ENCODE results near the gene XXYLT1. TPM values are rescaled to one million over a fixed set of nuclear protein-coding genes. Genes with fewer than 3 reads are reported as not detected.

Gene XXYLT1
- total RNA-seq, 1 experiment from 2014 or later, result 35.7 TPM

DNA sequence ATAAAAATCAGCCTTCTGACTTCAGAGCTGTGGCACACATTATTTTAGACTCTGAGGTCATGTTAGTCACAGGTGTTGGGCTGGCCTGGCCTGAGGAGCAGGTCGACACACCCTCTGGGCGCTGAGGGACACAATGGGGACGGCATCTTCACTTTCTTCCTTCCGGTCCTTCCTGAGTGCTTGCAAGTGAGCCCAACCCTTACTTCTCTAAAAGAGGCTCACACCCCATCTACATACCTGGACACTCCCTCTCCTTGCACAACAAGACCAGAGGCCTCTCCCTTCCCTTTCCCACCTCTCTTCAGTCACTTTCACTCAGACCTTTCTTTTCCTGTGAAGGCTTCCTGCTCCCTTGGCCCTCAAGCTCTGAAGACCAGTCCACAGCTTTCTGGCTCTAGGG is 85.4 kb downstream of the XXYLT1 start:
- DNase-seq (ENCODE audit: low spot score), result no peak

GRCh38 chr3:195184716-195185421 is 86.1 kb downstream of the XXYLT1 start:
- DNase-seq (ENCODE audit: low spot score), result no peak

GRCh38 chr3:195183071-195183776 is 87.7 kb downstream of the XXYLT1 start:
- DNase-seq (ENCODE audit: low spot score), result no peak

DNA sequence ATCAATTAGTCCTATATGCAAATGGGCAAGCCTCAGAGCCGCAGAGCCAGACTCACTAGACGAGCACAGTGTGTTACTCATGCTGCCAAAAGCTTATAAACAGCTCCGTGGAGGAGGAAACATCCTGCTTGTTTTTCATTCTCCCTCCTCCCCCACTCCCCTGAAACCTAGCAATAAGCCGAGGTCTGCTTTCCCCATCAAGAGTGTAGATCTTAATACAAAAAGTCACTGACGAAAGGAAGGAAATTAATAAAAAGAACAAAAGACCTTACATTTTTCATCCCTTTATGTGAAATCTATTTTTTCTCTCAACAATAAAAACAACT is 88.5 kb downstream of the XXYLT1 start:
- peak; percentile 44 for DNase-seq (ENCODE audit: low spot score)

DNA sequence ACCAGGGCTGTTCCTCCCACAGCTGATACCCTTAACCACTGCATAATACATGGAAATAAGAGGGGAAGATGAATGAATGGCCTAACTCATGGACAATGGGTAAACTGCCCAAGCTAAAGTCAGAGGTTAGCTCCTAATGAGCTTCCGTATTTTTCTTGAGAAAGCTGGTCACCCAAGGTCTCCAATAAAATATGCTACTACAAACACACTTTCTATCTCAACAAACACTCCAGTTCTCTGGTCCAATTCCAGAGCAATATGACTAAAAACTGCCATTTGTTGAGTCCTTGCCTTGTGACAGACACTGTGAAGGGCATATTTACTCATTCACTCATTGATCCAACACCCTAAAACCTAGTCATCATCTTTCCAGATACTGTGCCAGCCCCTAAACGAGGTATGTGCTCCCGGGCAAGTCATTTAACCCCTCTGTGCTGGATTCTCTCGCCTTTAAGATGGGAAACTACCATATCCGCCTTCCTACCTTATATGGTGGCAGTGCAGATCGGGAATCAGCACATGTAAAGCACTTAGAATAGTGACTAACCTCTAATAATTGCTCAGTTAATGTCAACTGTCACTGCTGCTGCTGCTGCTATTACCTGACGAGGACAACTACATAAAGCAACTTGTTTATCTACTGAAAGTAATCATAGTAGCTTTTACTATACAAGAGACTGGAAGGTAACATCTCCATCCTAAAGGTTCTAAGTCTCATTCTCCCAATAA is 89.1 kb downstream of the XXYLT1 start:
- DNase-seq (ENCODE audit: low spot score), result no peak

- no peak for DNase-seq (ENCODE audit: low spot score)
These were observed 89.9 kb downstream of the XXYLT1 start for GRCh38 chr3:195181113-195181498.

DNA sequence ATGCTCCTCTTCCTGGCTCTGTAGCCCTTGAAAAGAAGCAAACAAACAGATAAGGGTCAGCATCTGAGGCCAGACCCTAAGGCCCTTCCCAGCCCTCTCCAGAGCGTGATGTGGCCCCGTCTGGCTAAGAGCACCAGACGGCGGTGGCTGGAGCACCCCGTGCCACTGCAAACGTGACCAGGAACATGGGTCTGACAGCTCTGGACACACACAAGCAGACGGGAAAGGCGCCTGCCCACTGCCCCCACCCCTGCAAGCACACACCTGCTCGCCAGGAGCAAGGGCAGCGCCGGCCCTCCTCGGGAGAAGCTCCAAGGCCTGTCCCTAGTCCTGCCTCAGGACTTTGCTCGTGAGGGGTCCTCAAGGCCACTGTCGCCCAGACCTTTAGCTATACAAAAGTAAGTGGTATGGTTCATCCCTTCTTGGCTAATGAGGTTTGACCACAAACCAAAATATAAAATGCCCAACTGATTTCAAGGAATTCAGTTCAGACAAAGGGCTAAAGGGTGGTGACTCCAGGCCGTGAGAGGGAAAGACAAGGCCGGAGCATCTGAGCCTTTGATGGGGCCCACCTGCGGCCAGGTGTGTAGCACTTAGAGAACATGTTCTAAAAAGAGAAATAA is 90.4 kb downstream of the XXYLT1 start:
- no peak for DNase-seq (ENCODE audit: low spot score)

DNA sequence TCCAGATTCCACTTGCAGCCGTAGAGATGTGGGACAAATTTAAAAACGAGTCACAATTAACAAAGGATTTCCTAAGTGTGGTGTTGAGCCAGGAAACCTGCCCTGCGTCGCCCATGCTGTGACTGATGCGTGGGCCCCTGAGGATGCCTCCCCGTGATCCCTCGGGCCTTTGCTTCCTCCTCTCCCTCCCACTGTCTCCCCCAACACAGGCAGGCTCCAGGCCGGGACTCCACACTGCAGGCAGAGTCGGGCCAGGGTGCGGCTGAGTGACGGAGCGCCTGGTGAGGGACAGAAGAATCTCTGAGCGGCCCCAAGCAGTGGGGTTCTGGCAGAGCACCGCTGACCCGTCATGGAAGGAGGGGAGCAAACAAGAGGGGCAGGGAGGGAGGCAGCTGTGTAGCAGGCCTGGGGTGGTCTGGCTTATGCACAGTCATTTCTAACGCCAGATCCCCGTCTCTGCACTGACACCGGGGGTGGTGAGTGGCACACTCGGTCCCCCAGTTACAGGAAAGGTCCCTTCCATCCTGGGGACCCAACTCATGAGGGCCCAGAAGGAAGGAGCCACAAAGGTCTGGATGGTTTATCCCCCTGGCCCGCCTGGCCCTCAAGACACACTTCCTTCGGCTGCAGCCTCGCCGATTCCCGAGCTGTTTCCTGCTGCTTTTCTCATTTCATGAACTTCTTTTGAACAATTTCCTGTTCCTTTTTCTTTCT is 91.0 kb downstream of the XXYLT1 start:
- DNase-seq (ENCODE audit: low spot score), result no peak

DNA sequence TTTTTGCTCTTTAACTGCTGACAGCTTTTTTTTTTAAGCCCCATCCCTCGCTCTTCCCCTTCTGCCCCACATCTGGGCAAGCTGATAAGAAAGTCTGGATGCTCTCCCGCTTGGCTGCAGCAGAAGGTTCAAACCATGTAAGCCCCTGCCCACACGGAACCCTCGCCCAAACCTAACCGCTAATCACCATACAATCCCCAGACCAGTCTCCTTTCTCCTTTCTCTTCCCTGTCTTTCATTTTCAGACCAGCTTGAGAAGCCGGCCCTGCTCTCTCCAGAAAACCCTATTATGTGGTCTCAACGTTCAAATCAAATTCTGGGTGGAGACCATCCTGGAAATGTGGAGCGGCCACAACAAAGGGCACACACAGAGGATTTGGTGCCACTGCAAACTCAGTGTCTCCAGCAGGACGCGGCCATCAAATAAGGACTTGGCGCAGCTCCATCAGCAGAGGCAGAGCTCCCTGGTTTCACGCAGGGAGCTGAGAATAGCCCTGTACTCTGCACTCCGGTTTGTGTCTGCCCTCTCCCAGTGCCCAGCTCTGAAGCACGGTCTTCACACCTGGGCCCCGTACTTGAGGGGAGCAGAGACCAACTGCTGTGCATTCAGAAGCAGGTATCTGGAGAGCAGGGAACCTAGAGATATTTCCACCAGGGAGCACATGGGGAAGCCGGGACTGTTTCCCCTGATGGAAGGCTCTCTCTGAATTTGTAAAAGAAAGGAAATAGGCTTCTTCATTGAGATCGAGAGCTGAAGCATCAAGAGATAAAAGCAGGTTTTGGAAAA is 92.6 kb downstream of the XXYLT1 start:
- DNase-seq (ENCODE audit: low spot score), result no peak

- DNase-seq (ENCODE audit: low spot score), result no peak
These were observed 93.4 kb downstream of the XXYLT1 start for GRCh38 chr3:195177422-195178123.

DNA sequence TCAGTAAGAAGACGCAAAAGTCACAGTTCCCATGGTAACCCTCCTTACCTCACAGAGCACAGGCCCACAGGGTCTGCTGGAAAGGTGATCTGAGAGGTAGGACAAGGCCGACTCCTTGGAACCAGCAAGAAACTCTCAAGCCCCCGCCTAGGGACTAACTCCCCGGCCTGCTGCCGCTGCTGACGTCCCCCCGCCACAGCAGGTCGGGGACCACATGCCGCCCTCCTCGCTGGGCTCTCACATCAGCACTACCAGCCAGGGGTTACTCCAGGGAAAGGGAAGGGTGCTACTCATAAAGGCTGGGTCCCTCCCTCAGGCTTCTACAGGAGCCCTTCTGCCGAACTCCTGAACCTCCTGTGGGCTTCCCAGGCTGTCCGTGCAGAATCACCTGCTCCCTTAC is 94.2 kb downstream of the XXYLT1 start:
- DNase-seq (ENCODE audit: low spot score), result no peak

GRCh38 chr3:195175476-195176337 is 95.3 kb downstream of the XXYLT1 start:
- no peak for DNase-seq (ENCODE audit: low spot score)

DNA sequence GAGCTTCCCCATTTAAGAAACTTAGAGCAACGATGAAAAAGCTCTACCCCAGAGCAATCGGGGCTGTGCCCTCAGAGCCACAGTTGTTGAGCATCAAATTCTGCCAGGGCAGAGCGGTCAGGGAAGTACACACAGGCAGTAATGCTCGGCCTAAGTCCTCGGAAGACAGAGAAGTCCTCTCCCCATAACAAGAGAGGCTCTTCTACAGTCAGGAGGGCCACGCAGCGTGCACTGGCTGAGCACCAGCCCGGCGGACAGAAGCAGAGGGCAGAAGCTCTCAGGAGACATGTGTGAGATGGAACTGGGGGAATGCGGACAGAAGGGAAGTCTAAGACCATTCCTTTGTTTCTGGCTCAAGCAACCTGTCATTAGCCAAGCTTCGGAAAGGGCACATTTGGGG is 95.9 kb downstream of the XXYLT1 start:
- no peak for DNase-seq (ENCODE audit: low spot score)

DNA sequence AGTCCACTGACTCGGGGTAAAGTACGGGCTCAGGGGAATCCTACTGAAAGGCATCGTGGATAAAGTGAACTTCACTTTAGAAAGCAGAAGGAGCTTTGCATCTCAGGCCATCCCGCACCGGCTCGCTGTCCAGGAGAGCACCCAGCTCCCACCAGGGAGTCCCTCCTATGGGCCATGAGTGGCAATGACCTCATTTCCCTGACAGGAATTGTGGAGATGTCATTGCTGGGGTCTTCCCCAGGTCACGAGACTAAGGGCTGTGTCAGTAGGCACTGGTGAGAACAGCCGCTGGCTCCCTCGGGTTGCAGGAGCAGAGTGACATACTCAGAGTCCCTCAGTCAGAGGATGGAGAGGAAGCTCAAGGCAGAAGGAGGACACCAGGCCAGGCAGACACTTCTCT is 97.3 kb downstream of the XXYLT1 start:
- DNase-seq (ENCODE audit: low spot score), result no peak

DNA sequence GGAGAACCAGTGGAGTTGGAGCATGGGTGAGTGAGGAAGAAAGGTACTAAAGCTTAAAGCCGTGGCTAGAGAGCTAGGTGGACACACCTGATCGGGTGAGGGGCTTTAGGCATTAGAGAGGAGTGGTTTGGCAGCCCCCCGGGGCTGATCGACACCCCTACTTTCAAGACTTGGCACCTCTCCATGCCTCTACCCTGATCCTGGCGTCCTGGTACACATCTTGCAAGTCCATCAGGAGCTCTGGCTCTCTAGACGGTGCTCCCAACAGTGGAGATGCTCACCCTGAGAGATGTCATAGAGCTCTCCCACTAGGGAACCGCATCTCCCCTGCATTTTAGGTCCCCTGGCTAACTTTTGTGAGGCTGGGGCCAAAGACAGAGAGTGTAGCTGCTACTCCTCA is 98.1 kb downstream of the XXYLT1 start:
- no peak for DNase-seq (ENCODE audit: low spot score)

GRCh38 chr3:195172039-195172684 is 98.8 kb downstream of the XXYLT1 start:
- no peak for DNase-seq (ENCODE audit: low spot score)

GRCh38 chr3:195171093-195171873 is 99.7 kb downstream of the XXYLT1 start:
- no peak for DNase-seq (ENCODE audit: low spot score)

GRCh38 chr3:195170496-195170895 is 100.5 kb downstream of the XXYLT1 start:
- no peak for DNase-seq (ENCODE audit: low spot score)

Measured in H4 (cell line).